GM23338 (cell line): ENCODE data around the gene MLC1. TPM values are rescaled to one million over a fixed set of nuclear protein-coding genes. Genes with fewer than 3 reads are reported as not detected.

Experiments
- ATAC-seq: fragments of 200-7000 bp; cut with Tn5 transposase; 3 replicates; pipeline ENCODE4 v1.9.1; 2020
- DNase-seq: peaks from one replicate; pipeline ENCODE4 v3.0.0-alpha.2; 2015; ENCODE audit warnings: low spot score
- H2AFZ ChIP-seq: fragments of 200-600 bp; sonication (generic); 2 replicates; pipeline ENCODE4 v1.8.0; 2016; ENCODE audit warnings: antibody characterized with exemption, mild to moderate bottlenecking, moderate library complexity
- H3F3A ChIP-seq: fragments of 200-600 bp; sonication (generic); replicated peaks from 2 replicates; pipeline ENCODE4 v1.8.0; 2017; ENCODE audit warnings: antibody characterized with exemption, mixed run types, low read depth
- H3K27ac ChIP-seq: fragments of 200-600 bp; sonication (generic); 2 replicates; pipeline ENCODE4 v1.6.1; 2016; ENCODE audit warnings: low read depth
- H3K27me3 ChIP-seq: fragments of 200-600 bp; sonication (generic); 2 replicates; pipeline ENCODE4 v1.8.0; 2016; ENCODE audit warnings: mild to moderate bottlenecking, mixed run types, moderate library complexity; ENCODE audit not compliant: insufficient read depth
- H3K36me3 ChIP-seq: fragments of 200-600 bp; sonication (generic); 2 replicates; pipeline ENCODE4 v1.8.0; 2016; ENCODE audit warnings: mild to moderate bottlenecking; ENCODE audit not compliant: insufficient read depth
- H3K4me1 ChIP-seq: fragments of 200-600 bp; sonication (generic); 2 replicates; pipeline ENCODE4 v1.8.0; 2016; ENCODE audit warnings: mild to moderate bottlenecking, moderate library complexity; ENCODE audit not compliant: insufficient read depth
- H3K4me2 ChIP-seq: fragments of 200-600 bp; sonication (generic); 2 replicates; pipeline ENCODE4 v1.7.1; 2017; ENCODE audit warnings: mixed run types
- H3K4me3 ChIP-seq: fragments of 200-600 bp; sonication (generic); 2 replicates; pipeline ENCODE4 v1.6.1; 2016; ENCODE audit warnings: mixed run types
- H3K79me2 ChIP-seq: fragments of 200-600 bp; sonication (generic); replicated peaks from 2 replicates; pipeline ENCODE4 v1.8.0; 2017; ENCODE audit warnings: mild to moderate bottlenecking; ENCODE audit not compliant: insufficient read depth
- H3K9me2 ChIP-seq: fragments of 200-600 bp; sonication (generic); 2 replicates; pipeline ENCODE4 v1.8.0; 2017; ENCODE audit not compliant: insufficient read depth
- H4K20me1 ChIP-seq: fragments of 200-600 bp; sonication (generic); replicated peaks from 2 replicates; pipeline ENCODE4 v1.8.0; 2017; ENCODE audit warnings: mild to moderate bottlenecking; ENCODE audit not compliant: insufficient read depth
- H3K27ac Mint-ChIP-seq: 2 replicates; pipeline ENCODE4 v1.8.0; 2020; ENCODE audit warnings: inconsistent platforms, mild to moderate bottlenecking, moderate library complexity, mixed read lengths
- H3K27me3 Mint-ChIP-seq: 3 replicates; pipeline ENCODE4 v1.8.0; 2022; ENCODE audit warnings: low read depth, mild to moderate bottlenecking, moderate library complexity, mixed read lengths, inconsistent platforms; ENCODE audit not compliant: insufficient read depth, poor library complexity
- H3K36me3 Mint-ChIP-seq: 3 replicates; pipeline ENCODE4 v1.8.0; 2021; ENCODE audit warnings: low read depth, mild to moderate bottlenecking, inconsistent platforms, moderate library complexity, mixed read lengths
- H3K4me1 Mint-ChIP-seq: 3 replicates; pipeline ENCODE4 v1.8.0; 2020; ENCODE audit warnings: mild to moderate bottlenecking, inconsistent platforms, mixed read lengths
- H3K4me3 Mint-ChIP-seq: 3 replicates; pipeline ENCODE4 v1.8.0; 2021; ENCODE audit warnings: moderate library complexity, mild to moderate bottlenecking, inconsistent platforms, mixed read lengths
- H3K9me3 Mint-ChIP-seq: 3 replicates; pipeline ENCODE4 v1.8.0; 2020; ENCODE audit warnings: moderate library complexity, mild to moderate bottlenecking, inconsistent platforms, mixed read lengths
- CREB1 ChIP-seq: fragments of 250-450 bp; sonication (Bioruptor Pico); IDR thresholded peaks from 2 replicates; pipeline ENCODE4 v1.5.0; 2020; ENCODE audit warnings: low read depth, mild to moderate bottlenecking, moderate library complexity
- ETS1 ChIP-seq: IDR thresholded peaks from 2 replicates; pipeline ENCODE4 v1.6.1; 2016; ENCODE audit warnings: antibody characterized with exemption
- EZH2phosphoT487 ChIP-seq: fragments of 200-600 bp; sonication (generic); IDR thresholded peaks from one replicate; pipeline ENCODE4 v1.8.1; 2018; ENCODE audit warnings: antibody characterized with exemption; ENCODE audit not compliant: unreplicated experiment
- JUNB ChIP-seq: IDR thresholded peaks from one replicate; pipeline ENCODE4 v1.6.1; 2016; ENCODE audit warnings: antibody characterized with exemption; ENCODE audit not compliant: unreplicated experiment
- NANOG ChIP-seq: IDR thresholded peaks from 2 replicates; pipeline ENCODE4 v1.6.1; 2016; ENCODE audit warnings: antibody characterized with exemption, borderline replicate concordance
- STAT1 ChIP-seq: IDR thresholded peaks from one replicate; pipeline ENCODE4 v1.6.1; 2016; ENCODE audit warnings: antibody characterized with exemption; ENCODE audit not compliant: unreplicated experiment
- ZNF331 ChIP-seq: fragments of 250-450 bp; sonication (Bioruptor Pico); IDR thresholded peaks from 2 replicates; pipeline ENCODE4 v1.5.0; 2020; ENCODE audit warnings: low read depth, mild to moderate bottlenecking, moderate library complexity
- polyA plus RNA-seq: library from polyadenylated mRNA; unstranded; fragments of >200 nt; fragmentation: Nextera tagmentation; extraction: Ambion mirVana; gene quantifications from 2 replicates; pipeline ENCODE4 v1.2.1, GENCODE V29; 2016
- total RNA-seq: library from RNA; depleted of rRNA; stranded (reverse); fragments of >200 nt; shearing (Covaris generic); gene quantifications from 2 replicates; pipeline ENCODE4 v1.2.3, GENCODE V29; 2014
- TF ChIP-seq, protein P1 (sequence below): fragments of 250-450 bp; sonication (Bioruptor Pico); IDR thresholded peaks from 2 replicates; pipeline ENCODE4 v1.5.0; 2020; ENCODE audit warnings: mild to moderate bottlenecking, moderate library complexity
- TF ChIP-seq, protein P2 (sequence below), 2 experiments: fragments of 200-600 bp in 1 of 2; sonication (generic) in 1 of 2; conservative IDR thresholded peaks; 2 replicates each; pipeline versions ENCODE4 v1.5.1 to v1.6.1; 2016 to 2017; ENCODE audit warnings: antibody characterized with exemption in 2 of 2, low read depth in 2 of 2, mild to moderate bottlenecking in 2 of 2, moderate library complexity in 1 of 2
- TF ChIP-seq, protein P3 (sequence below): IDR thresholded peaks from one replicate; pipeline ENCODE4 v1.6.1; 2018; ENCODE audit warnings: antibody characterized with exemption; ENCODE audit not compliant: unreplicated experiment

The MLC1 gene
- total and polyA plus RNA-seq, 2 experiments from 2014 or later: not detected

DNA sequence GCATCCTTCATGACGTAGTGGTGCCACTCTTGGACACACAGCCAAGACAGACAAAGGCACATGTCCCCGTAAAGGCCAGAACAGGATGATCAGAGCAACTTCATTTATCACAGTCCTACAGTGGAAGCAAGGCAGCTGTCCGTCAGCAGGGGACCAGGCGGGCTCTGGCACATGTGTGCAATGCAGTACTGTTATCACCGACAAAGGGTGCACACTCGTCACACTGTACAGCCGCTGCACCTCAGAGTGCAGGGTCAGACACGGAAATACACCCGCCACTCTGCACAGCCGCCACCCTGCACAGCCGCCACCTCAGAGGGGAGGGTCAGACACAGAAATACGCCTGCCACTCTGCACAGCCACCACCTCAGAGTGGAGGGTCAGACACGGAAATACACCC is 59.2 kb downstream of the MLC1 start (continued):
- TF ChIP-seq, protein P1, sequence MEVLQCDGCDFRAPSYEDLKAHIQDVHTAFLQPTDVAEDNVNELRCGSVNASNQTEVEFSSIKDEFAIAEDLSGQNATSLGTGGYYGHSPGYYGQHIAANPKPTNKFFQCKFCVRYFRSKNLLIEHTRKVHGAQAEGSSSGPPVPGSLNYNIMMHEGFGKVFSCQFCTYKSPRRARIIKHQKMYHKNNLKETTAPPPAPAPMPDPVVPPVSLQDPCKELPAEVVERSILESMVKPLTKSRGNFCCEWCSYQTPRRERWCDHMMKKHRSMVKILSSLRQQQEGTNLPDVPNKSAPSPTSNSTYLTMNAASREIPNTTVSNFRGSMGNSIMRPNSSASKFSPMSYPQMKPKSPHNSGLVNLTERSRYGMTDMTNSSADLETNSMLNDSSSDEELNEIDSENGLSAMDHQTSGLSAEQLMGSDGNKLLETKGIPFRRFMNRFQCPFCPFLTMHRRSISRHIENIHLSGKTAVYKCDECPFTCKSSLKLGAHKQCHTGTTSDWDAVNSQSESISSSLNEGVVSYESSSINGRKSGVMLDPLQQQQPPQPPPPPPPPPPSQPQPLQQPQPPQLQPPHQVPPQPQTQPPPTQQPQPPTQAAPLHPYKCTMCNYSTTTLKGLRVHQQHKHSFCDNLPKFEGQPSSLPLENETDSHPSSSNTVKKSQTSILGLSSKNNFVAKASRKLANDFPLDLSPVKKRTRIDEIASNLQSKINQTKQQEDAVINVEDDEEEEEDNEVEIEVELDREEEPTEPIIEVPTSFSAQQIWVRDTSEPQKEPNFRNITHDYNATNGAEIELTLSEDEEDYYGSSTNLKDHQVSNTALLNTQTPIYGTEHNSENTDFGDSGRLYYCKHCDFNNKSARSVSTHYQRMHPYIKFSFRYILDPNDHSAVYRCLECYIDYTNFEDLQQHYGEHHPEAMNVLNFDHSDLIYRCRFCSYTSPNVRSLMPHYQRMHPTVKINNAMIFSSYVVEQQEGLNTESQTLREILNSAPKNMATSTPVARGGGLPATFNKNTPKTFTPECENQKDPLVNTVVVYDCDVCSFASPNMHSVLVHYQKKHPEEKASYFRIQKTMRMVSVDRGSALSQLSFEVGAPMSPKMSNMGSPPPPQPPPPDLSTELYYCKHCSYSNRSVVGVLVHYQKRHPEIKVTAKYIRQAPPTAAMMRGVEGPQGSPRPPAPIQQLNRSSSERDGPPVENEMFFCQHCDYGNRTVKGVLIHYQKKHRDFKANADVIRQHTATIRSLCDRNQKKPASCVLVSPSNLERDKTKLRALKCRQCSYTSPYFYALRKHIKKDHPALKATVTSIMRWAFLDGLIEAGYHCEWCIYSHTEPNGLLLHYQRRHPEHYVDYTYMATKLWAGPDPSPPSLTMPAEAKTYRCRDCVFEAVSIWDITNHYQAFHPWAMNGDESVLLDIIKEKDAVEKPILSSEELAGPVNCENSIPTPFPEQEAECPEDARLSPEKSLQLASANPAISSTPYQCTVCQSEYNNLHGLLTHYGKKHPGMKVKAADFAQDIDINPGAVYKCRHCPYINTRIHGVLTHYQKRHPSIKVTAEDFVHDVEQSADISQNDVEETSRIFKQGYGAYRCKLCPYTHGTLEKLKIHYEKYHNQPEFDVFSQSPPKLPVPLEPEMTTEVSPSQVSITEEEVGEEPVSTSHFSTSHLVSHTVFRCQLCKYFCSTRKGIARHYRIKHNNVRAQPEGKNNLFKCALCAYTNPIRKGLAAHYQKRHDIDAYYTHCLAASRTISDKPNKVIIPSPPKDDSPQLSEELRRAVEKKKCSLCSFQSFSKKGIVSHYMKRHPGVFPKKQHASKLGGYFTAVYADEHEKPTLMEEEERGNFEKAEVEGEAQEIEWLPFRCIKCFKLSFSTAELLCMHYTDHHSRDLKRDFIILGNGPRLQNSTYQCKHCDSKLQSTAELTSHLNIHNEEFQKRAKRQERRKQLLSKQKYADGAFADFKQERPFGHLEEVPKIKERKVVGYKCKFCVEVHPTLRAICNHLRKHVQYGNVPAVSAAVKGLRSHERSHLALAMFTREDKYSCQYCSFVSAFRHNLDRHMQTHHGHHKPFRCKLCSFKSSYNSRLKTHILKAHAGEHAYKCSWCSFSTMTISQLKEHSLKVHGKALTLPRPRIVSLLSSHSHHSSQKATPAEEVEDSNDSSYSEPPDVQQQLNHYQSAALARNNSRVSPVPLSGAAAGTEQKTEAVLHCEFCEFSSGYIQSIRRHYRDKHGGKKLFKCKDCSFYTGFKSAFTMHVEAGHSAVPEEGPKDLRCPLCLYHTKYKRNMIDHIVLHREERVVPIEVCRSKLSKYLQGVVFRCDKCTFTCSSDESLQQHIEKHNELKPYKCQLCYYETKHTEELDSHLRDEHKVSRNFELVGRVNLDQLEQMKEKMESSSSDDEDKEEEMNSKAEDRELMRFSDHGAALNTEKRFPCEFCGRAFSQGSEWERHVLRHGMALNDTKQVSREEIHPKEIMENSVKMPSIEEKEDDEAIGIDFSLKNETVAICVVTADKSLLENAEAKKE (CRISPR knock-in tag): no peak

- H3K9me3 Mint-ChIP-seq: no peaks in the 10 kb centered on the region
- no peaks in the 10 kb centered on the region for H3K4me1 Mint-ChIP-seq
- peaks cover 8% of the 10 kb centered on the region for H3K27me3 Mint-ChIP-seq
- peaks cover 11% of the 10 kb centered on the region; the same call in 1 of the 2 replicates for H3K27me3 ChIP-seq
- H3K9me2 ChIP-seq: no peaks in the 10 kb centered on the region
- H2AFZ ChIP-seq: no peak overlapping the region
- no peaks in the 10 kb centered on the region for H4K20me1 ChIP-seq
- H3K36me3 ChIP-seq: no peaks in the 10 kb centered on the region
- ATAC-seq (no peak), DNase-seq (no peak)
- no peak overlapping the region for H3K4me2 ChIP-seq
- H3K79me2 ChIP-seq: no peaks in the 10 kb centered on the region
- H3K4me3 Mint-ChIP-seq: no peak overlapping the region
- TF ChIP-seq STAT1 (no peak), ZNF331 (CRISPR knock-in tag) (no peak), NANOG (no peak), JUNB (no peak), CREB1 (CRISPR knock-in tag) (no peak), EZH2phosphoT487 (no peak), ETS1 (no peak)
- TF ChIP-seq, protein P2, sequence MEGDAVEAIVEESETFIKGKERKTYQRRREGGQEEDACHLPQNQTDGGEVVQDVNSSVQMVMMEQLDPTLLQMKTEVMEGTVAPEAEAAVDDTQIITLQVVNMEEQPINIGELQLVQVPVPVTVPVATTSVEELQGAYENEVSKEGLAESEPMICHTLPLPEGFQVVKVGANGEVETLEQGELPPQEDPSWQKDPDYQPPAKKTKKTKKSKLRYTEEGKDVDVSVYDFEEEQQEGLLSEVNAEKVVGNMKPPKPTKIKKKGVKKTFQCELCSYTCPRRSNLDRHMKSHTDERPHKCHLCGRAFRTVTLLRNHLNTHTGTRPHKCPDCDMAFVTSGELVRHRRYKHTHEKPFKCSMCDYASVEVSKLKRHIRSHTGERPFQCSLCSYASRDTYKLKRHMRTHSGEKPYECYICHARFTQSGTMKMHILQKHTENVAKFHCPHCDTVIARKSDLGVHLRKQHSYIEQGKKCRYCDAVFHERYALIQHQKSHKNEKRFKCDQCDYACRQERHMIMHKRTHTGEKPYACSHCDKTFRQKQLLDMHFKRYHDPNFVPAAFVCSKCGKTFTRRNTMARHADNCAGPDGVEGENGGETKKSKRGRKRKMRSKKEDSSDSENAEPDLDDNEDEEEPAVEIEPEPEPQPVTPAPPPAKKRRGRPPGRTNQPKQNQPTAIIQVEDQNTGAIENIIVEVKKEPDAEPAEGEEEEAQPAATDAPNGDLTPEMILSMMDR (conservative IDR thresholded peaks at IDR 0.05; ENCODE audit: low read depth in 2 of 2): no peak
- TF ChIP-seq, protein P3, sequence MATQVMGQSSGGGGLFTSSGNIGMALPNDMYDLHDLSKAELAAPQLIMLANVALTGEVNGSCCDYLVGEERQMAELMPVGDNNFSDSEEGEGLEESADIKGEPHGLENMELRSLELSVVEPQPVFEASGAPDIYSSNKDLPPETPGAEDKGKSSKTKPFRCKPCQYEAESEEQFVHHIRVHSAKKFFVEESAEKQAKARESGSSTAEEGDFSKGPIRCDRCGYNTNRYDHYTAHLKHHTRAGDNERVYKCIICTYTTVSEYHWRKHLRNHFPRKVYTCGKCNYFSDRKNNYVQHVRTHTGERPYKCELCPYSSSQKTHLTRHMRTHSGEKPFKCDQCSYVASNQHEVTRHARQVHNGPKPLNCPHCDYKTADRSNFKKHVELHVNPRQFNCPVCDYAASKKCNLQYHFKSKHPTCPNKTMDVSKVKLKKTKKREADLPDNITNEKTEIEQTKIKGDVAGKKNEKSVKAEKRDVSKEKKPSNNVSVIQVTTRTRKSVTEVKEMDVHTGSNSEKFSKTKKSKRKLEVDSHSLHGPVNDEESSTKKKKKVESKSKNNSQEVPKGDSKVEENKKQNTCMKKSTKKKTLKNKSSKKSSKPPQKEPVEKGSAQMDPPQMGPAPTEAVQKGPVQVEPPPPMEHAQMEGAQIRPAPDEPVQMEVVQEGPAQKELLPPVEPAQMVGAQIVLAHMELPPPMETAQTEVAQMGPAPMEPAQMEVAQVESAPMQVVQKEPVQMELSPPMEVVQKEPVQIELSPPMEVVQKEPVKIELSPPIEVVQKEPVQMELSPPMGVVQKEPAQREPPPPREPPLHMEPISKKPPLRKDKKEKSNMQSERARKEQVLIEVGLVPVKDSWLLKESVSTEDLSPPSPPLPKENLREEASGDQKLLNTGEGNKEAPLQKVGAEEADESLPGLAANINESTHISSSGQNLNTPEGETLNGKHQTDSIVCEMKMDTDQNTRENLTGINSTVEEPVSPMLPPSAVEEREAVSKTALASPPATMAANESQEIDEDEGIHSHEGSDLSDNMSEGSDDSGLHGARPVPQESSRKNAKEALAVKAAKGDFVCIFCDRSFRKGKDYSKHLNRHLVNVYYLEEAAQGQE: no peak
- H3K27ac ChIP-seq: no peak overlapping the region
- H3K4me3 ChIP-seq: no peak overlapping the region
- no peaks in the 10 kb centered on the region for H3F3A ChIP-seq
- no peak overlapping the region for H3K27ac Mint-ChIP-seq
- H3K4me1 ChIP-seq: no peaks in the 10 kb centered on the region
- no peaks in the 10 kb centered on the region for H3K36me3 Mint-ChIP-seq
Measured at GRCh38 chr22:50022171-50022819, 62.9 kb downstream of the MLC1 start.
